ENCODE data around the gene FKBP5.
A peak's percentile ranks its signal among the peaks of the same experiment; 100 is the strongest.

The FKBP5 gene

DNA sequence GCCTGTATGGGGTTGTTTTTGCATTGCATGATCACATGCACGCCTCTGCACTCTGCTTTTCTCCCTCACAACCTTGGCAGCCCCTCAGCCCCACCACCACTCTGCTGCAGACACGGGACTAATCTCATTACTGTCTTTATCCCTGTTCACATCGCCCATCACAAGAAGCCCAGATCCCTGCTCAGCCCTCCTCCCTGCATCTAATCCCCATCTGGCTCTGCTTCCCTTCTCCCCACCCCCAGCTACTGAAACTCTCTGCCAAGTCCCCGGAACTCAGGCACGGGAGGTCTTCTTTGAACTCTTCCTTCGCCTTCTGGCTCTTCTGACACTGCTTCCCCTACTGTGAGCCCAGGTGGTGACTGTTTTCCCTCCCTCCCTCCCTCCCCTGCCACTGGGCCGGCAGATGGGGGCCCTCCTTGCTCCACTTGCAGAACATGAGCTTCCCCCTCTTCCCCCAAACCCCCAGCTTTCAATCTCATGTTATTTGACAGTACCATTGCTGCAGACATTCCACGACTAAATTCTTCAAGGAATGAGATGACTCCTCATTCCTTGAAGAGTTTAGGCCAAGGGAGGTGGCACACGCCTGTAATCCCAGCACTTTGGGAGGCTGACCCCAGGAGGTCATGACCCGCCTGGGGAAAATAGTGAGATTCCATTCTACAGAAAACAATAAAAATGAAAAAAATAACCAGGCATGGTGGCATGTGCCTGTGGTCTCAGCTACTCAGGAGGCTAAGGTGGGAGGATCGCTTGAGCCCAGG lies 154.1 kb downstream of the FKBP5 start:
- Histone ChIP-seq H3K36me3 (replicated peaks in 1 of 2; ENCODE audit: control insufficient read depth in 2 of 2, insufficient read depth in 2 of 2, low read length in 2 of 2) (no peaks in the 10 kb centered on the region), H3K23ac (ENCODE audit: low read depth, low read length, poor library complexity) (no peak overlapping the region), H3K18ac (ENCODE audit: low read length) (no peak overlapping the region), H3K4me3 (ENCODE audit: low read length in 2 of 2) (no peak overlapping the region), H3K9me3 (replicated peaks in 1 of 2; ENCODE audit: control insufficient read depth in 2 of 2, insufficient read depth in 1 of 2, low read depth in 1 of 2, low read length in 2 of 2) (no peaks in the 10 kb centered on the region), H3K27ac (replicated peaks; ENCODE audit: low read length) (no peak overlapping the region), H3K4me1 (ENCODE audit: control insufficient read depth in 2 of 2, insufficient read depth in 1 of 2, low read depth in 1 of 2, low read length in 2 of 2) (peaks cover 6 to 9% of the 10 kb centered on the region in 2 donors), H2AFZ (ENCODE audit: low read length) (peak overlapping the region; percentile 77), H2BK120ac (ENCODE audit: low read depth, low read length) (no peak overlapping the region), H3K27me3 (ENCODE audit: control insufficient read depth in 3 of 3, insufficient read depth in 3 of 3, low read depth in 1 of 3, low read length in 3 of 3) (no peaks in the 10 kb centered on the region), H3K79me1 (ENCODE audit: low read depth, low read length) (no peaks in the 10 kb centered on the region), H4K8ac (ENCODE audit: low read depth, low read length) (no peak overlapping the region), H2AK5ac (ENCODE audit: low read depth, low read length) (no peak overlapping the region), H3K9ac (ENCODE audit: low read depth, low read length, poor library complexity) (no peak overlapping the region), H4K91ac (ENCODE audit: low read depth, low read length, poor library complexity) (no peak overlapping the region), H3K4ac (ENCODE audit: low read length) (no peak overlapping the region), H2BK12ac (ENCODE audit: low read length) (no peak overlapping the region), H3K14ac (ENCODE audit: low read length) (peak overlapping the region; percentile 72), H2BK15ac (ENCODE audit: low read length) (no peak overlapping the region), H2BK5ac (ENCODE audit: low read length) (no peak overlapping the region), H3K4me2 (ENCODE audit: insufficient read depth, low read length, poor library complexity, severe bottlenecking) (no peak overlapping the region)
- no CpG with 5 or more reads among the region's 11 CpGs for WGBS, 2 donors (ENCODE audit: extremely low coverage in 2 of 2, insufficient read length in 2 of 2, insufficient replicate concordance in 1 of 2)
- DNase-seq (ENCODE audit: low spot score): no peak

DNA sequence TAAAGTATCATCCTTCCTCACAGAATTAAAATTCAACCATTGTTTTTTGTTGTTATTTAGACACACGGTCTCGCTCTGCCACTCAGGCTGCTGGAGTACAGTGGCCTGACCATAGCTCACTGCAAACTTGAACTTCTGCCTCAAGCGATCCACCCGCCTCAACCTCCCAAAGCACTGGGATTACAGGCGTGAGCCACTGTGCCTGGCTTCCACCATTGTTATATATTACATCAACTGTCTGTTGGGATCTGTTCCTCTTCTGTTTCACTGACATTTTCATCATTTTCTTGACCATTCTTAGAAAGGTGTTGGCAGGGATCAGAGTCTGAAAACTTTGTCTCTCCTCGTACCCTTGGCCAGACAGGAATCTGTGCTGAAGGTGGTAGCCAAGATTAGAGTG lies 154.7 kb downstream of the FKBP5 start:
- Histone ChIP-seq H3K4ac (ENCODE audit: low read length) (no peak overlapping the region), H2AK5ac (ENCODE audit: low read depth, low read length) (no peak overlapping the region), H3K36me3 (replicated peaks in 1 of 2; ENCODE audit: control insufficient read depth in 2 of 2, insufficient read depth in 2 of 2, low read length in 2 of 2) (no peaks in the 10 kb centered on the region), H3K9me3 (replicated peaks in 1 of 2; ENCODE audit: control insufficient read depth in 2 of 2, insufficient read depth in 1 of 2, low read depth in 1 of 2, low read length in 2 of 2) (no peaks in the 10 kb centered on the region), H3K14ac (ENCODE audit: low read length) (peak overlapping the region; percentile 72), H3K18ac (ENCODE audit: low read length) (no peak overlapping the region), H2BK15ac (ENCODE audit: low read length) (no peak overlapping the region), H4K8ac (ENCODE audit: low read depth, low read length) (no peak overlapping the region), H2BK5ac (ENCODE audit: low read length) (no peak overlapping the region), H3K23ac (ENCODE audit: low read depth, low read length, poor library complexity) (no peak overlapping the region), H2BK12ac (ENCODE audit: low read length) (no peak overlapping the region), H3K4me1 (ENCODE audit: control insufficient read depth in 2 of 2, insufficient read depth in 1 of 2, low read depth in 1 of 2, low read length in 2 of 2) (peaks cover 6 to 9% of the 10 kb centered on the region in 2 donors), H2BK120ac (ENCODE audit: low read depth, low read length) (no peak overlapping the region), H3K4me2 (ENCODE audit: insufficient read depth, low read length, poor library complexity, severe bottlenecking) (no peak overlapping the region), H3K79me1 (ENCODE audit: low read depth, low read length) (no peaks in the 10 kb centered on the region), H2AFZ (ENCODE audit: low read length) (peak overlapping the region; percentile 77), H3K4me3 (ENCODE audit: low read length in 2 of 2) (no peak overlapping the region), H3K27me3 (ENCODE audit: control insufficient read depth in 3 of 3, insufficient read depth in 3 of 3, low read depth in 1 of 3, low read length in 3 of 3) (no peaks in the 10 kb centered on the region), H3K9ac (ENCODE audit: low read depth, low read length, poor library complexity) (no peak overlapping the region), H4K91ac (ENCODE audit: low read depth, low read length, poor library complexity) (no peak overlapping the region), H3K27ac (replicated peaks; ENCODE audit: low read length) (no peak overlapping the region)
- no CpG with 5 or more reads among the region's 6 CpGs for WGBS, 2 donors (ENCODE audit: extremely low coverage in 2 of 2, insufficient read length in 2 of 2, insufficient replicate concordance in 1 of 2)
- DNase-seq (ENCODE audit: low spot score): no peak

DNA sequence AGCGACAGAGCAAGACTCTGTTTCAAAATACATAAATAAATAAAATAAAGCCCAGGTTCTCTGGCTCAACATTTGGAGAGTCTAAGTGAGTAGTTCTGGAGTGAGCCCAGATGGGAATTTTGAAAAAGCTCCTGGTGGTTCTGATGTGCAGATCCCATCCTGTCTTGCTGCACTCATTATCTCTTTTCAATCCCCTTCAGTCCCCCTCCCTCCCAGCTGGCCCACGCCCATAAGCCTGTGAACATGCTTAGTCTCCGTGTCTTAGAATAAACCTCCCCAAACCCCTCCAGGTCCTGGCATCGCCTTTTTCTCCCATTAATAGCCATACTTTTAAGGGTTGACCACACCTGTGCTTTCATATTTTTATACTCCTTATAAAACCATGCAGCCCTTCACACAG lies 156.6 kb downstream of the FKBP5 start:
- Histone ChIP-seq H2BK15ac (ENCODE audit: low read length) (no peak overlapping the region), H3K9me3 (replicated peaks in 1 of 2; ENCODE audit: control insufficient read depth in 2 of 2, insufficient read depth in 1 of 2, low read depth in 1 of 2, low read length in 2 of 2) (peaks cover 0 to 1% of the 10 kb centered on the region in 2 donors), H3K4ac (ENCODE audit: low read length) (no peak overlapping the region), H2BK5ac (ENCODE audit: low read length) (no peak overlapping the region), H3K79me1 (ENCODE audit: low read depth, low read length) (no peaks in the 10 kb centered on the region), H3K4me2 (ENCODE audit: insufficient read depth, low read length, poor library complexity, severe bottlenecking) (no peak overlapping the region), H3K14ac (ENCODE audit: low read length) (no peak overlapping the region), H2AK5ac (ENCODE audit: low read depth, low read length) (no peak overlapping the region), H2AFZ (ENCODE audit: low read length) (no peak overlapping the region), H4K8ac (ENCODE audit: low read depth, low read length) (no peak overlapping the region), H2BK120ac (ENCODE audit: low read depth, low read length) (no peak overlapping the region), H3K18ac (ENCODE audit: low read length) (no peak overlapping the region), H3K4me3 (ENCODE audit: low read length in 2 of 2) (no peak overlapping the region), H3K23ac (ENCODE audit: low read depth, low read length, poor library complexity) (no peak overlapping the region), H2BK12ac (ENCODE audit: low read length) (no peak overlapping the region), H3K4me1 (ENCODE audit: control insufficient read depth in 2 of 2, insufficient read depth in 1 of 2, low read depth in 1 of 2, low read length in 2 of 2) (peaks cover 6 to 9% of the 10 kb centered on the region in 2 donors), H3K36me3 (replicated peaks in 1 of 2; ENCODE audit: control insufficient read depth in 2 of 2, insufficient read depth in 2 of 2, low read length in 2 of 2) (no peaks in the 10 kb centered on the region), H3K27me3 (ENCODE audit: control insufficient read depth in 3 of 3, insufficient read depth in 3 of 3, low read depth in 1 of 3, low read length in 3 of 3) (no peaks in the 10 kb centered on the region), H4K91ac (ENCODE audit: low read depth, low read length, poor library complexity) (no peak overlapping the region), H3K27ac (replicated peaks; ENCODE audit: low read length) (no peak overlapping the region), H3K9ac (ENCODE audit: low read depth, low read length, poor library complexity) (no peak overlapping the region)
- WGBS, 2 donors (ENCODE audit: extremely low coverage in 2 of 2, insufficient read length in 2 of 2, insufficient replicate concordance in 1 of 2): no CpG with 5 or more reads among the region's 4 CpGs
- no peak for DNase-seq (ENCODE audit: low spot score)

DNA sequence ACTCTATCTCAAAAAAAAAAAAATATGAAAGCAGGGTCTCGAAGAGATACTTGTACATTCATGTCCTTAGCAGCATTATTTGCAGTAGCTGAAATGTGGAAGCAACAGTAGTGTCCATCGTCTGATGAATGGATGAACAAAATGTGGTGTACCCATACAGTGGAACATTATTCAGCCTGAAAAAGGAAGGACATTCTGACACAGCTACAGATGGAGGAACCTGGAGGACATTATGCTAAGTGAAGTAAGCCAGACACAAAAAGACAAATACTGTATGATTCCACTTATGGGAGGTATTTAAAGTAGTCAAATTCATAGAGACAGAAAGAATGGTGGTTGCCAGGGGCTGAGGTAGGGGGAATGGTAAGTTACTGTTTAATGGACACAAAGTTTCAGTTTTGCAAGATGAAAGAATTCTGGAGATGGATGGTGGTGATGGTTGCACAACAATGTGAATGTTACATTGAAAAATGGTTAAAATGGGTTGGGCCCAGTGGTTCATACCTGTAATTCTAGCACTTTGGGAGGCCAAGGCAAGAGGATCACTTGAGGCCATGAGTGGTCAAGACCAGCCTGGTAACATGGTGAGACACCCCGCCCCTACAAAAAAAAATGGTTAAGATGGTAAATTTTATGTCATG lies 164.2 kb downstream of the FKBP5 start:
- H3K79me1 ChIP-seq (ENCODE audit: low read depth, low read length): no peaks in the 10 kb centered on the region
- no peak overlapping the region for H2BK12ac ChIP-seq (ENCODE audit: low read length)
- peaks cover 5% of the 10 kb centered on the region in 2 donors for H3K4me1 ChIP-seq (ENCODE audit: control insufficient read depth in 2 of 2, insufficient read depth in 1 of 2, low read depth in 1 of 2, low read length in 2 of 2)
- H3K27ac ChIP-seq (replicated peaks; ENCODE audit: low read length): no peak overlapping the region
- H4K8ac ChIP-seq (ENCODE audit: low read depth, low read length): no peak overlapping the region
- H2AFZ ChIP-seq (ENCODE audit: low read length): no peak overlapping the region
- H4K91ac ChIP-seq (ENCODE audit: low read depth, low read length, poor library complexity): no peak overlapping the region
- H3K9me3 ChIP-seq (replicated peaks in 1 of 2; ENCODE audit: control insufficient read depth in 2 of 2, insufficient read depth in 1 of 2, low read depth in 1 of 2, low read length in 2 of 2): peaks cover 0 to 1% of the 10 kb centered on the region in 2 donors
- H3K4me2 ChIP-seq (ENCODE audit: insufficient read depth, low read length, poor library complexity, severe bottlenecking): no peak overlapping the region
- no peak overlapping the region for H3K4ac ChIP-seq (ENCODE audit: low read length)
- H3K18ac ChIP-seq (ENCODE audit: low read length): no peak overlapping the region
- no peak overlapping the region for H2BK120ac ChIP-seq (ENCODE audit: low read depth, low read length)
- H3K9ac ChIP-seq (ENCODE audit: low read depth, low read length, poor library complexity): no peak overlapping the region
- no peak overlapping the region for H3K23ac ChIP-seq (ENCODE audit: low read depth, low read length, poor library complexity)
- WGBS, 2 donors (ENCODE audit: extremely low coverage in 2 of 2, insufficient read length in 2 of 2, insufficient replicate concordance in 1 of 2): no CpG with 5 or more reads among the region's 3 CpGs
- no peaks in the 10 kb centered on the region for H3K36me3 ChIP-seq (replicated peaks in 1 of 2; ENCODE audit: control insufficient read depth in 2 of 2, insufficient read depth in 2 of 2, low read length in 2 of 2)
- no peak overlapping the region for H2BK5ac ChIP-seq (ENCODE audit: low read length)
- H3K14ac ChIP-seq (ENCODE audit: low read length): no peak overlapping the region
- no peak for DNase-seq (ENCODE audit: low spot score)
- H3K27me3 ChIP-seq (ENCODE audit: control insufficient read depth in 3 of 3, insufficient read depth in 3 of 3, low read depth in 1 of 3, low read length in 3 of 3): no peaks in the 10 kb centered on the region
- no peak overlapping the region for H2AK5ac ChIP-seq (ENCODE audit: low read depth, low read length)
- no peak overlapping the region for H3K4me3 ChIP-seq (ENCODE audit: low read length in 2 of 2)
- no peak overlapping the region for H2BK15ac ChIP-seq (ENCODE audit: low read length)

Data from neuronal stem cell (in vitro differentiated cells).